H1 (cell line): ENCODE data around the gene C1orf210. TPM values are rescaled to one million over a fixed set of nuclear protein-coding genes. Genes with fewer than 3 reads are reported as not detected.

ENCODE experiments used
- CTCF ChIA-PET: fragments of 300-600 bp; sonication (Branson Sonifier 250); formaldehyde crosslinking; loops from one replicate; lab custom pipeline; 2021; ENCODE audit not compliant: partially characterized antibody; lab: Charles Lee
- POLR2A ChIA-PET: fragments of 300-600 bp; sonication (Branson Sonifier 250); formaldehyde crosslinking; loops from one replicate; lab custom pipeline; 2021; ENCODE audit warnings: inconsistent platforms; ENCODE audit not compliant: partially characterized antibody; lab: Charles Lee
- DNase-seq, 2 experiments: peaks; one replicate each; pipeline versions ENCODE4 v3.0.0 to v3.0.0-alpha.2; 2010 to 2022; ENCODE audit warnings: low spot score in 2 of 2, low read depth in 1 of 2, mixed read lengths in 1 of 2
- FAIRE-seq: peaks from 2 replicates; lab custom pipeline; 2011; peaks lifted over from hg19 to GRCh38; lab: Jason Lieb, UNC
- H2AFZ ChIP-seq: 2 replicates; pipeline ENCODE4 v1.8.1; 2012; ENCODE audit warnings: low read length, inconsistent platforms
- H2AK5ac ChIP-seq: 2 replicates; pipeline ENCODE4 v1.6.1; 2013; ENCODE audit warnings: low read depth, low read length
- H2BK120ac ChIP-seq: replicated peaks from 2 replicates; pipeline ENCODE3; 2013; ENCODE audit warnings: low read depth, low read length, inconsistent platforms
- H2BK12ac ChIP-seq: 2 replicates; pipeline ENCODE4 v1.6.1; 2013; ENCODE audit warnings: low read depth, low read length
- H2BK15ac ChIP-seq: 2 replicates; pipeline ENCODE4 v1.6.1; 2013; ENCODE audit warnings: low read length
- H2BK20ac ChIP-seq: 2 replicates; pipeline ENCODE4 v1.6.1; 2013; ENCODE audit warnings: low read length
- H2BK5ac ChIP-seq: 2 replicates; pipeline ENCODE4 v1.6.1; 2013; ENCODE audit warnings: low read depth, low read length
- H3K14ac ChIP-seq: 2 replicates; pipeline ENCODE4 v1.6.1; 2013; ENCODE audit warnings: inconsistent platforms; ENCODE audit not compliant: insufficient read length
- H3K18ac ChIP-seq: 2 replicates; pipeline ENCODE4 v1.6.1; 2013; ENCODE audit warnings: low read length; ENCODE audit errors: extremely low read depth
- H3K23ac ChIP-seq: 2 replicates; pipeline ENCODE4 v1.6.1; 2013; ENCODE audit warnings: inconsistent platforms; ENCODE audit not compliant: insufficient read length
- H3K23me2 ChIP-seq: 2 replicates; pipeline ENCODE4 v1.6.1; 2013; ENCODE audit warnings: low read depth, low read length
- H3K27ac ChIP-seq: 2 replicates; pipeline ENCODE4 v1.6.1; 2011; ENCODE audit warnings: low read depth, low read length, inconsistent platforms
- H3K27me3 ChIP-seq, 4 experiments: replicated peaks in 1 of 4; 1 replicate in 1 of 4; 2 replicates in 3 of 4; pipeline versions ENCODE4 v1.6.1 to v1.8.1; 2011 to 2013; ENCODE audit warnings: low read length in 3 of 4, mild to moderate bottlenecking in 3 of 4, inconsistent platforms in 2 of 4, mixed read lengths in 2 of 4, moderate library complexity in 1 of 4; ENCODE audit not compliant: control insufficient read depth in 3 of 4, insufficient read depth in 3 of 4; ENCODE audit errors: extremely low read depth in 1 of 4
- H3K36me3 ChIP-seq, 4 experiments: 2 replicates each; pipeline versions ENCODE4 v1.6.1 to v1.8.1; 2011 to 2013; ENCODE audit warnings: mild to moderate bottlenecking in 4 of 4, low read length in 3 of 4, moderate library complexity in 2 of 4, control low read depth in 1 of 4, inconsistent platforms in 1 of 4; ENCODE audit not compliant: insufficient read depth in 4 of 4, control insufficient read depth in 2 of 4
- H3K4ac ChIP-seq: replicated peaks from 2 replicates; pipeline ENCODE3; 2013; ENCODE audit warnings: low read length, low read depth, mixed read lengths, inconsistent platforms; ENCODE audit not compliant: insufficient read length
- H3K4me1 ChIP-seq, 4 experiments: replicated peaks in 1 of 4; 1 replicate in 1 of 4; 2 replicates in 3 of 4; pipeline versions ENCODE4 v1.6.1 to v1.8.1; 2011 to 2013; ENCODE audit warnings: low read length in 3 of 4, inconsistent platforms in 2 of 4, mixed read lengths in 1 of 4; ENCODE audit not compliant: insufficient read depth in 4 of 4, control insufficient read depth in 3 of 4
- H3K4me2 ChIP-seq, 2 experiments: 2 replicates each; pipeline versions ENCODE4 v1.6.1 to v1.8.1; 2011 to 2013; ENCODE audit warnings: low read depth in 2 of 2, low read length in 2 of 2, control low read depth in 1 of 2, inconsistent platforms in 1 of 2, mild to moderate bottlenecking in 1 of 2; ENCODE audit not compliant: insufficient read depth in 1 of 2
- H3K4me3 ChIP-seq, 4 experiments: fragments of 200-600, 300-600 bp in 1 of 4; sonication (generic), shearing (Covaris generic), sonication (Bioruptor Twin) in 1 of 4; 2 replicates each; pipeline versions ENCODE4 v1.5.1 to v1.8.1; 2011 to 2016; ENCODE audit warnings: low read length in 4 of 4, low read depth in 3 of 4, control low read depth in 2 of 4, inconsistent platforms in 2 of 4, mild to moderate bottlenecking in 2 of 4, mixed read lengths in 1 of 4, moderate library complexity in 1 of 4; ENCODE audit not compliant: insufficient read depth in 2 of 4; ENCODE audit errors: extremely low read depth in 1 of 4
- H3K56ac ChIP-seq: replicated peaks from 2 replicates; pipeline ENCODE3; 2013; ENCODE audit warnings: low read depth, mild to moderate bottlenecking, mixed read lengths, low read length, inconsistent platforms; ENCODE audit not compliant: insufficient read length
- H3K79me1 ChIP-seq: 2 replicates; pipeline ENCODE4 v1.6.1; 2013; ENCODE audit warnings: low read depth, low read length, control low read depth
- H3K79me2 ChIP-seq, 2 experiments: 2 replicates each; pipeline versions ENCODE4 v1.6.1 to v1.8.1; 2012 to 2013; ENCODE audit warnings: low read length in 2 of 2, mild to moderate bottlenecking in 2 of 2, inconsistent platforms in 1 of 2; ENCODE audit not compliant: insufficient read depth in 2 of 2, control insufficient read depth in 1 of 2
- H3K9ac ChIP-seq, 4 experiments: replicated peaks in 1 of 4; 1 replicate in 1 of 4; 2 replicates in 3 of 4; pipeline versions ENCODE4 v1.6.1 to v1.8.1; 2011 to 2013; ENCODE audit warnings: low read depth in 3 of 4, low read length in 3 of 4, control low read depth in 2 of 4, mild to moderate bottlenecking in 2 of 4, moderate library complexity in 2 of 4, inconsistent platforms in 1 of 4; ENCODE audit errors: extremely low read depth in 1 of 4
- H3K9me3 ChIP-seq, 2 experiments: 2 replicates each; pipeline versions ENCODE4 v1.6.1 to v1.8.1; 2012 to 2013; ENCODE audit warnings: mild to moderate bottlenecking in 2 of 2, moderate library complexity in 2 of 2, control low read depth in 1 of 2, inconsistent platforms in 1 of 2, low read depth in 1 of 2, low read length in 1 of 2, mixed read lengths in 1 of 2; ENCODE audit not compliant: insufficient read depth in 2 of 2
- H4K20me1 ChIP-seq, 2 experiments: replicated peaks in 1 of 2; 2 replicates each; pipeline versions ENCODE3 to v1.8.1; 2011 to 2013; ENCODE audit warnings: inconsistent platforms in 2 of 2, low read length in 2 of 2, mild to moderate bottlenecking in 1 of 2; ENCODE audit not compliant: insufficient read depth in 2 of 2, control insufficient read depth in 1 of 2
- H4K5ac ChIP-seq: 2 replicates; pipeline ENCODE4 v1.6.1; 2013; ENCODE audit warnings: low read length, low read depth, mixed read lengths, inconsistent platforms; ENCODE audit not compliant: insufficient read length
- H4K8ac ChIP-seq: 2 replicates; pipeline ENCODE4 v1.8.0; 2013; ENCODE audit warnings: mild to moderate bottlenecking, moderate library complexity, low read length, inconsistent platforms; ENCODE audit not compliant: insufficient read depth; ENCODE audit errors: extremely low read depth
- H4K91ac ChIP-seq: replicated peaks from 2 replicates; pipeline ENCODE3; 2013; ENCODE audit warnings: low read length, mixed read lengths, inconsistent platforms; ENCODE audit not compliant: insufficient read length
- BCL11A ChIP-seq, 2 experiments: IDR thresholded peaks; one replicate each; pipeline ENCODE4 v1.6.1; 2011; ENCODE audit warnings: low read depth in 2 of 2, low read length in 2 of 2, mild to moderate bottlenecking in 2 of 2
- BRCA1 ChIP-seq: IDR thresholded peaks from 2 replicates; pipeline ENCODE4 v1.6.1; 2012; ENCODE audit warnings: low read depth, low read length, improper control_type of control experiment
- CBX5 ChIP-seq: fragments of 300-800, 300-1000 bp; sonication (generic); IDR thresholded peaks from 2 replicates; pipeline ENCODE4 v1.7.1; 2016; ENCODE audit warnings: antibody characterized with exemption, low read length, low read depth
- EGR1 ChIP-seq: IDR thresholded peaks from 2 replicates; pipeline ENCODE4 v1.6.1; 2011; ENCODE audit warnings: low read depth, low read length, borderline replicate concordance
- NANOG ChIP-seq: IDR thresholded peaks from 2 replicates; pipeline ENCODE4 v1.6.1; 2011; ENCODE audit warnings: low read length, low read depth, mild to moderate bottlenecking, inconsistent platforms; ENCODE audit not compliant: insufficient read depth, poor library complexity, severe bottlenecking
- SRF ChIP-seq: IDR thresholded peaks from 2 replicates; pipeline ENCODE4 v1.6.1; 2011; ENCODE audit warnings: mild to moderate bottlenecking, low read depth, low read length, moderate library complexity
- TAF1 ChIP-seq: IDR thresholded peaks from 2 replicates; pipeline ENCODE4 v1.6.1; 2011; ENCODE audit warnings: mild to moderate bottlenecking, low read depth, low read length
- WGBS, 2 experiments: shearing (Covaris generic) in 1 of 2; methylation state at CpG; one replicate each; pipeline versions ENCODE4 v1.1.6 to v1.1.7; 2013 to 2015; ENCODE audit warnings: low lambda C conversion rate in 2 of 2, mixed read lengths in 2 of 2, inconsistent platforms in 1 of 2, low coverage in 1 of 2, missing lambda C conversion rate in 1 of 2; ENCODE audit not compliant: insufficient replicate concordance in 2 of 2, insufficient coverage in 1 of 2, insufficient read length in 1 of 2; ENCODE audit errors: extremely low coverage in 1 of 2, missing lambda C conversion rate in 1 of 2; 5-methylcytosine and 5-hydroxymethylcytosine counted together
- polyA plus RNA-seq, 7 experiments: library from polyadenylated mRNA; depleted of rRNA in 3 of 7; stranded (reverse) in 5 of 7; unstranded in 2 of 7; fragments of >200 nt in 5 of 7; fragments of 200-250 nt in 2 of 7; gene quantifications; 1 replicate in 5 of 7; 2 replicates in 1 of 7; 4 replicates in 1 of 7; pipeline versions ENCODE4 v1.2.1 to v1.2.3, GENCODE V29; 2011 to 2013; ENCODE audit warnings: missing spikeins in 2 of 7, mixed read lengths in 2 of 7
- total RNA-seq: library from RNA; stranded (reverse); fragmentation: NEBNext Ultra II Directional; extraction: Animal tissue kit (Norgen Biotek cat#: 25700); gene quantifications from 2 replicates; pipeline ENCODE4 v1.2.1, GENCODE V29; 2021

The C1orf210 gene
- total and polyA plus RNA-seq, 2 of the 8 experiments (the other 6 are each of a cell fraction or from before 2014, with no cell fraction given) = 12.0 to 27.9 TPM

DNA sequence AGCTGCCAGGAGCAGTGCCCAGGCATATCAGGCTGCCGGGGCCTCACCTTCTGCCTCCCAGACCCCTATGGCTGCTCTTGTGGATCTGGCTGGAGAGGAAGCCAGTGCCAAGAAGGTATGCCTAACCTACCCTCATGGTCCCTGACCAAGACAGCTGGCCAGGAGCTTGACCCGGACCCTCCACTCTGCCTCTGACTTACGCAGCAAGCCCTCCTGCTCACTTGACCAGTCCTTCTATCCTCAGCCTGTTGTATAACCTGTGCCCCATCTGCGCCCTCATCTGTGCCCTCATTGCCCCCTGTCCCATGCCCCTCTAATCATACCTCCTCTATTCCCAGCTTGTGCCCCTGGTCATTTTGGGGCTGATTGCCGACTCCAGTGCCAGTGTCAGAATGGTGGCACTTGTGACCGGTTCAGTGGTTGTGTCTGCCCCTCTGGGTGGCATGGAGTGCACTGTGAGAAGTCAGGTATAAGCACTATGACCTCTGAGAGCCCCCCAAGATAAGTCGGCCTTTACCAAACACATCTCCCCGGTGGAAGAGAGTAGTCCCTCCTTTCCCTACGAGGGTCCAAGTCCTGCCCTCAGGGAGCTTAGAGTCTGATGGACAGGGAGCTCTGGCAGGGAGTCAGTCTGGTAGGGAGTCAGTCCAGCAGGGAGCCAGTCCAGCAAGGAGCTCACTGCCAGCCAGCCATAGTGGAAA, 22.2 kb upstream of the C1orf210 start:
- no peaks in the 10 kb centered on the region; a peak in 1 of 7 replicates for H3K4me1 ChIP-seq
- no peaks in the 10 kb centered on the region for H3K36me3 ChIP-seq
- DNase-seq (no peak), FAIRE-seq (no peak)
- H3K27ac ChIP-seq = no peak overlapping the region
- no peaks in the 10 kb centered on the region for H3K79me2 ChIP-seq
- no peak overlapping the region for H4K5ac ChIP-seq
- H3K23me2 ChIP-seq = no peaks in the 10 kb centered on the region
- H2BK20ac ChIP-seq = no peak overlapping the region
- TF ChIP-seq BRCA1 (no peak), BCL11A (IDR thresholded peaks at IDR 0.05; ENCODE audit: low read depth in 2 of 2, low read length in 2 of 2) (no peak), NANOG (no peak), SRF (no peak), EGR1 (no peak), TAF1 (no peak), CBX5 (no peak)
- no peaks in the 10 kb centered on the region for H4K20me1 ChIP-seq
- H3K9me3 ChIP-seq = no peaks in the 10 kb centered on the region
- no peak overlapping the region for H4K8ac ChIP-seq
- H2BK5ac ChIP-seq = no peak overlapping the region
- H2BK15ac ChIP-seq = no peak overlapping the region
- WGBS, 2 experiments = 91% methylated on average over 9 of the region's 9 CpGs; no CpG with 5 or more reads in 1 of the 2 experiments
- H2BK12ac ChIP-seq = no peak overlapping the region
- no peak overlapping the region for H3K9ac ChIP-seq
- H3K18ac ChIP-seq = no peak overlapping the region
- no peak overlapping the region for H2BK120ac ChIP-seq
- no peaks in the 10 kb centered on the region; a peak in 1 of 7 replicates for H3K27me3 ChIP-seq
- no peak overlapping the region for H3K56ac ChIP-seq
- H3K14ac ChIP-seq = no peak overlapping the region
- POLR2A ChIA-PET = interaction anchor here (0.9 to 1.7 kb wide), 5 partner anchors 8 to 146 kb away, joined by 3 to 4 read pairs (median 4); partner anchors contain the start of genes HYI, MED8 and SZT2
- no peak overlapping the region for H3K23ac ChIP-seq
- no peak overlapping the region for H3K4ac ChIP-seq
- H3K4me3 ChIP-seq = no peak overlapping the region
- no peak overlapping the region for H2AFZ ChIP-seq
- H3K79me1 ChIP-seq = no peaks in the 10 kb centered on the region
- no peak overlapping the region for H4K91ac ChIP-seq
- CTCF ChIA-PET = interaction anchor here (1.3 to 1.7 kb wide), 3 partner anchors 9 to 81 kb away, joined by 3 to 5 read pairs (median 4); partner anchors contain the start of gene MPL
- H2AK5ac ChIP-seq = no peak overlapping the region
- H3K4me2 ChIP-seq = no peak overlapping the region
